CMK (cell line): ENCODE measurements around the gene SRPRB.

Experiments
- DNase-seq: peaks from one replicate; pipeline ENCODE4 v3.0.0-alpha.2; 2010; ENCODE audit warnings: low read depth

Gene SRPRB

GRCh38 chr3:133866141-133866540 lies 60.5 kb downstream of the SRPRB start:
- no peak for DNase-seq

- no peak for DNase-seq
Observed at GRCh38 chr3:133868186-133868585, 62.6 kb downstream of the SRPRB start.

- no peak for DNase-seq
Observed at GRCh38 chr3:133868758-133869475, 63.3 kb downstream of the SRPRB start.

GRCh38 chr3:133869586-133869985 lies 64.0 kb downstream of the SRPRB start:
- DNase-seq = no peak

GRCh38 chr3:133870822-133871221 lies 65.2 kb downstream of the SRPRB start:
- DNase-seq = no peak
